Measurements from ENCODE around the gene CARHSP1.
"Not testable (repeated sequence)": the region's sequence is repeated elsewhere in the genome, so short reads cannot be mapped to it uniquely, and the experiment has no call there.

Gene CARHSP1

GRCh38 chr16:8872967-8873865, 4.4 kb upstream of the CARHSP1 start:
- DNase-seq (ENCODE audit: low read depth in 3 of 3, low spot score in 1 of 3): no peak

- no peak for DNase-seq (ENCODE audit: low read depth in 3 of 3, low spot score in 1 of 3)
Measured at GRCh38 chr16:8872071-8872470, 3.3 kb upstream of the CARHSP1 start.

- not testable (repeated sequence) for DNase-seq (ENCODE audit: low read depth in 3 of 3, low spot score in 1 of 3)
Measured at GRCh38 chr16:8869988-8870241, 1.1 kb upstream of the CARHSP1 start.

GRCh38 chr16:8869212-8869987, 594 bp upstream of the CARHSP1 start:
- DNase-seq (ENCODE audit: low read depth in 3 of 3, low spot score in 1 of 3): no peak

GRCh38 chr16:8867932-8868415, 832 bp downstream of the CARHSP1 start:
- DNase-seq (ENCODE audit: low read depth in 3 of 3, low spot score in 1 of 3): no peak

GRCh38 chr16:8867216-8867931, 1.4 kb downstream of the CARHSP1 start:
- no peak for DNase-seq (ENCODE audit: low read depth in 3 of 3, low spot score in 1 of 3)

- DNase-seq (ENCODE audit: low read depth in 3 of 3, low spot score in 1 of 3): no peak
Measured at GRCh38 chr16:8866884-8867215, 2.0 kb downstream of the CARHSP1 start.

GRCh38 chr16:8866118-8866883, 2.5 kb downstream of the CARHSP1 start:
- no peak for DNase-seq (ENCODE audit: low read depth in 3 of 3, low spot score in 1 of 3)

- DNase-seq (ENCODE audit: low read depth in 3 of 3, low spot score in 1 of 3): no peak
Measured at GRCh38 chr16:8865145-8865882, 3.5 kb downstream of the CARHSP1 start.

- no peak for DNase-seq (ENCODE audit: low read depth in 3 of 3, low spot score in 1 of 3)
Measured at GRCh38 chr16:8864480-8865110, 4.2 kb downstream of the CARHSP1 start.

- no peak for DNase-seq (ENCODE audit: low read depth in 3 of 3, low spot score in 1 of 3)
Measured at GRCh38 chr16:8863594-8864424, 5.0 kb downstream of the CARHSP1 start.

- DNase-seq (ENCODE audit: low read depth in 3 of 3, low spot score in 1 of 3): no peak
Measured at GRCh38 chr16:8862309-8863130, 6.3 kb downstream of the CARHSP1 start.

- no peak for DNase-seq (ENCODE audit: low read depth in 3 of 3, low spot score in 1 of 3)
Measured at GRCh38 chr16:8861563-8862308, 7.1 kb downstream of the CARHSP1 start.

GRCh38 chr16:8859913-8860881, 8.6 kb downstream of the CARHSP1 start:
- no peak for DNase-seq (ENCODE audit: low read depth in 3 of 3, low spot score in 1 of 3)

GRCh38 chr16:8858994-8859912, 9.6 kb downstream of the CARHSP1 start:
- DNase-seq (ENCODE audit: low read depth in 3 of 3, low spot score in 1 of 3): no peak

Data from stimulated activated CD4-positive, alpha-beta T cell treated with anti-CD3 and anti-CD28 coated beads, TNF-alpha, amount 100 ng/mL, for 1 hour (primary cell).